Fibroblast of skin of abdomen (primary cell): ENCODE results near the gene ABHD17C.

Experiments used
- DNase-seq: peaks from one replicate; pipeline ENCODE4 v3.0.0-alpha.2; 2013

Gene ABHD17C

DNA sequence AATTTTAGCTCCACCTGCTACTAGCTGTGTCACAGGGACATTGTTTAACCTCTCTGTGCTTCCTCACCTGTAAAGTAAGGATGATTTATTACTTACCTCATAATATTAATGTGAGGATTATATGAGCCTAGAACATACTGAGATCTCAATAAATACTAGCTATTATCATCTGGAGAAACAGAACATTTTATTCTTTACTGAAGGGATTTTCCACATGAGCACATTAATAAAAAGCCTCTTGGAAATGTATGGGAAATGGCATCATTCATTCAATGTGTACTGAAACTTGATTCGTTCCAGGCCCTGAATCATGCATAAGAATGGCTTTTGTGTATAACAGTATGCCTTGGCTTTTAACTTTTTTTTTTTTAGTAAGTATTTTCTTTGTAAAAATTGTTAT lies 73.0 kb downstream of the ABHD17C start:
- DNase-seq, result no peak

DNA sequence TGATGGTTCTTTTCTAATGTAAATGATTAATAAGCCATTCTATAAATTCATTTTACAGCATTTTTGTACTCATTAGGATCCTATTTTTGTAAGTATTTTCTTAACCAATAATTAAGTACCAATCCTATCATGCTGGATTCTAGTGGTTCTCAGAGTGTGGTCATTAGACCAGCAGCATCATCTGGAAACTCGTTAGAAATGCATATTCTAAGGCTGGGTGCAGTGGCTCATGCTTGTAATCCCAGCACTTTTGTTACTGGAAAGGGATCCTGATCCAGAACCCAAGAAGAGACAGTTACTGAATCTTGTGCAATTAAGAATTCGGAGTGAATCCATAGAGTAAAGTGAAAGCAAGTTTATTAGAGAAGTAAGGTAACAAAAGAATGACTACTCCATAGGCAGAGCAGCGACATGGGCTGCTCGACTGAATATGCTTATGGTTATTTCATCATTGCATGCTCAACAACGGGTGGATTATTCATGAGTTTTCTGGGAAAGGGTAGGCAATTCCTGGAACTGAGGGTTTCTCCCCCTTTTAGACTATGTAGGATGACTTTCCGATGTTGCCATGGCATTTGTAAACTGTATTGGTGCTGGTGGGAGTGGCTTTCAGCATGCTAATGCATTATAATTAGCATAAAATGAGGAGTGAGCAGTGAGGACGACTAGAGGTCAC lies 74.2 kb downstream of the ABHD17C start:
- no peak for DNase-seq

DNA sequence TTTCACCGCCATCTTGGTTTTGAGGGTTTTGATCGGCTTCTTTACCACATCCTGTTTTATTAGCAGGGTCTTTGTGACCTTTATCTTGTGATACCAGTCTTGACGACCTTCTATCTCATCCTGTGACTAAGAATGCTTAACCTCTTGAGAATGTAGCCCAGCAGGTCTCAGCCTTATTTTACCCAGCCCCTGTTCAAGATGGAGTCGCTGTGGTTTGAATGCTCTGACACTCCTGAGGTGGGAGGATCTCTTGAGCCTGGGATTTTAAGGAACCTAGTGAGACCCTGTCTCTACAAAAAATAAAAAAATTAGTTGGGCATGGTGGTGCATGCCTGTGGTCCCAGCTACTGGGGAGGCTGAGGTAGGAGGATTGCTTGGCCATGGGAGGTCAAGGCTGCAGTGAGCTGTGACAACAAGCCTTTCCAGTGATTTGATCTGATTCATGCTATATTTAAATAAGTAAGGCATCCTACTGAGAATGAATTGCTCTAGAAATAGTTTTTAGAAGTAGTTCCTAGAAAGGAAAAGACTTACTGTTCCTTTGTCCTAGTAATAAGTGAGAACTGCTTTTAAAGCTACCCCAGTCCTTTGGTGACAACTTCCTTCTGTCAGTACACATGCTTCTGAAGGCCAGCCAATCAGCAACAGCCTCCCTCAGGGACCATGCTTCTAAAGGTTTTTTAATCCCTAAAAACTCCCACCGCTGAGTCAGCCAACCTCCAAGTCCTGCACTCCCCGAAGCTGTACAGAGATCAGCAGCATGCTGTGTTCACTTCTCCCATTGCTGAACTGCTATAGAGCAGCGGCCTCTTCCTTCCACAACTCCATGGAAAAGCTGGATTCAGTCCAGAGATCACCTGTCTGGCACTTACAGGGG lies 75.0 kb downstream of the ABHD17C start:
- peak; percentile 60 for DNase-seq

DNA sequence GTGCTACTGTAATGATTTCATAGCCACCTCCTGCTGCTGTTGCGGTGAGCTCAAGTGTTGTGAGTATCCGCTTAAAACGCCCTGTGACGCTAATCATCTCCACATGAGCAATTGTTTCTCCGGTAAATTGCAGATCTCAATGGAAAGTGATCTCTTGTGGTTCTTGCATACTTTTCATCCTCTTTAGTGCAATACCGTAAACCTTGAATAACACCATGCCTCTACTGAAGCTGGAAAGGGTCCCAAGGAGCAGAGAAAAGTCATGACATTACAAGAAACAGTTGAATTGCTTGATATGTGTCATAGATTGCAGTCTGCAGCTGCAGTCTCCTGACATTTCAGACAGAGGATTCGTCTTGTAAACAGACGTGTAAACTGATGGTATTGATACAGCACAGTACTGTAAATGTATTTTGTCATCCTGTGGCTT lies 78.0 kb downstream of the ABHD17C start:
- DNase-seq, result peak; percentile 97

DNA sequence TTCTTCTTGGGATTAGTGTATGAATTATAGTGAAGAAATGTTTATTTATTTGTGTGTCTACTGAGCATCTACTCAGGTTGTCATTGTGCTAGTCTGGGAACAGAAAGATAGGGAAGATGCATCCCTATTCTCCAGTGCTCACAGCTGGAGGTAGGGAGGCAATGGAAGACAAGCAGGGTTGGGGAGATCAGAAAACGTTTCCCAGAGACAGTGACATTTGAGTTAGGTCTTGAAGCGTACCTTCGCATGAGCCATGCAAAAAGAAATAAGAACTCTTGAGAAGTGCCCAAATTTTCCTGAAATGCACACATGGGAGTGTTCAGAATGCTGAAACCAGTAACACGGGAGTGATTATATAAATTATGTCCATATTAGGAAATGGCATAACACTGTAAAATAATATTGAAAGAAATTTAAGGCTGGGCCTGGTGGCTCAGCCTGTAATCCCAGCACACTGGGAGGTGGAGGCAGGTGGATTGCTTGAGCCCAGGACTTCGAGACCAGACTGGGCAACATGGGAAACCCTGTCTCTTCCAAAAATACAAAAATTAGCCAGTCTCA lies 78.8 kb downstream of the ABHD17C start:
- DNase-seq, result peak; percentile 64

DNA sequence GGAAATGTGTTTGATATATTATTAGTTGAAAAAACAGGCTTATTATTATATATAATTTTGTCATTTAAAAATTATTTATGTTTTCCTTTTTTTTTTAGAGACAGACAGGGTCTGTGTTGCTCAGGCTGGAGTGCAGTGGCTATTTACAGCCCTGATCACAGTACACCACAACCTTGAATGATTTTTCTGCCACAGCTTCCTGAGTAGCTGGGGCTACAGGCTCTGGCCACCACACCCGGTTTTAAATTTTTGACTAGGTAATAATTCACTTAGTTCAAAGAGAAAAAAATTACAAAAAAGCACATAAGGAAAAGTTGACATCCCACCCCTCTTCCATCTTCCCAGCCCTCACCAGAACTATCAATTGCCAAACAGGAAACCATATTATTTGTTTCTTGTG lies 79.4 kb downstream of the ABHD17C start:
- DNase-seq, result no peak

DNA sequence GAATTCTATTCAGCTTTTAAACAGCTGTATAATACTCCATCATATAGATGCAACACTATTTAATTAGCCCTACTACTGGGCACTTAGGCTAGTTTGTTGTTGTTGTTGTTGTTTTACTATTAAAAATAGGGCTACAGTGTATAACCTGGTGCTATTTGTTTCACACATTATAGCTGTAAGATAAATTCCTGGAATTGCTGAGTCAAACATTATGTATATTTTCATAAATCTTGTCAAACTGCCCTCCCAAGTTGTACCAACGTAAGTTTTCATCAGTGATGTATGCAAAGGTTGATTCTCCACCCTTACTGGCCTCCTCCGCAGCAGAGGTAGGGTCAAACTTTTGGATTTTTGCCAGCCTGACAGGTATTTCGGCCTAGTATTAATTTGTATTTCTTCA lies 80.2 kb downstream of the ABHD17C start:
- DNase-seq, result no peak

DNA sequence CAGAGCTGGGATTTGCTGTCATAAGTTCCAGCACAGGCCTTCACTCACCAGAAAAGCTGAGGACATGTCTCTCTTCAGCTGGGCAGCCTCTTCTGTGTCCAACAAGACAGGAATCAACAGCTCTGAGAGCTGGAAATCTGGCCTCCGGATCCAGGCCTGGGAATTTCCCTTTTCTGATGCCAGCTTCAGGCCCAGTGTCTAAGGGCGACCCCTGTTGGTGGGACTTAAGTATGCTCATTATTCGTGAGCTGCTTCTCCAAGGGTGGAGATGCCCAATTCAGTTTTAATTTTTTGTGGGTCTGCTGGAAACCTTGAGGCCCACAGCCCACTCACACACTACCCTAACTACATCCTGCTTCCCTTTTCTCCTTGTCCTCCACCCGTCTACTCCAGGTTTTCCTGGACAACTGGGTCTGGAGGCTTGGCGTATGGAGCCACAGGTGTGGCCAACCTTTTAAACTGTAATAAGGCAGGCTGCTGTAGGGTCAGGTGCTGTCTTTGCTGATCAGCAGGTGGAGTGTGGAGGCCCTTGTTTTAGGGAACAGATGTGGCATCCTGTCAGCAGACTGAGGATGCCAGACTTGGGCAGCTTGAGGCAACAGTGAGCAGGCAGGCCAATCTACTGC lies 81.4 kb downstream of the ABHD17C start:
- peak; percentile 67 for DNase-seq

DNA sequence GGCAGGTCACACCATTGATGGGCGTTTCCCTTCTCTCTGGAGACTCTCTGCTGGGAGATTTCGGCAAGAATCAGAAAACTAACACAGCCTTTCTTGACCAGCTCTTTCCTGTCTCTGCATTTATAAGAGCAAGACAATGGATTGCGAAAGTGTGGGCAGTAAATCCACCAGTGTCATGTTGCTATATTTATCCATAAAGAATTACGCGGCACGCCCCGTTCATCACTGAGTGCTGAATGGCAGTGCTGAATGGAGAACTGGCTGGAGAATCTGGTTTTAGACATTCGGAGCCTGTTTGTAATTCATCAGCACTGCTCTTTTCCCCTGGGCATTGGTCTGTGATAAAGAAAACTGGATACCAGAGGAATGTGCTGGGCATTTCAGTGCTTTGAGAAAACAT lies 82.0 kb downstream of the ABHD17C start:
- DNase-seq, result peak; percentile 96

DNA sequence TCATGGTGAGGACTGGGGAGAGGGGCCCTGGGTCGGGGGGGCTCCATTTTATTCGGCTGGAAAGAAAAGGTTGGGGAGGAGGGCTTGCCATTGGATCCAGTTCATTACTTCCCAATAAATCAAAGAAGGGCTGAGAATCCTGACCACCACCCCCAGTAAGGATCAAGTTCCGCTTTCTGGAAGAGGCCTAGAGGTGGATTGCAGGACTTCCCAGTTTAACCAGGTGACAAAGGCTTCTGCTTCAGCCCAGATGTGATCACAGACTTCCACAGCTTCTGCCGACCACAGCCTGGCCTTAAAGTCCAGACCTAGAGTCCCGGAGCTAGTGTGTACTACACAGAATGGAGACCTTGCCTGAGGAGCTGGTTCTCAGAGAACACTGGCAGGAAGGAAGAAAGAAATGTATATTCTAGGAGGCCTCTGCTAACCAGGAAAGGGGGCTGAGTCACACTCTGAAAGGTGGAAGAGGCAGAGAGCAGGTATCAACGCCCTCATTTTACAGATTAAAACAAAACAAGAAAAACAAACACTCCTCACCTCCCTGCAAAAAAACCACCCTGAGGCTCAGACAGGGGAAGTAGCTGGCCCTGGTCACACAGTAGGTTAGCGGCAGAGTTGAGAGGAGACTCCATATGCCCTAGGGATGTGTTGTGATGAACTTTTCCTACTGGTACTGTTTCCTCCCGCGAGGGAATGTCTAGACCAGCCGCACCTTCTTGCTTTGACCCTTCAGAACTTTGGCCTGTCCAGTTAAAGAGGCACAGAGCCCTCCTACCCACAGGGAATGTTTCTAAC lies 82.9 kb downstream of the ABHD17C start:
- DNase-seq, result no peak

DNA sequence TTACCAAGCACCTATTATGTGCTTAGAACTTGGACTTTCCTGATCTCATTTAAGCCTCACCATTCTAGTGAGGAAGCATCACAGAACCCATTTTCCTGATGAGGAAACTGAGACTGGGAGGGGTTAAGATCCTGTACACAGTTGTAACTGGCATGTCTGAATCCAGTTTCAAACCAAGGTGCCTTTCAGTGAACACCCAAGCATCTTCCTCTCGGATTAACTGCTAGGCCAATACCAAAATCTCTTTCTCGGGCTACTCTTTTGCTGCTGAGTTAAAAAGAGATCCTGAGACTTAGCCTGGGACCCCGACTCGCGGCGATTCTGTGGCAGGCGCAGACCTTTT lies 83.5 kb downstream of the ABHD17C start:
- no peak for DNase-seq

DNA sequence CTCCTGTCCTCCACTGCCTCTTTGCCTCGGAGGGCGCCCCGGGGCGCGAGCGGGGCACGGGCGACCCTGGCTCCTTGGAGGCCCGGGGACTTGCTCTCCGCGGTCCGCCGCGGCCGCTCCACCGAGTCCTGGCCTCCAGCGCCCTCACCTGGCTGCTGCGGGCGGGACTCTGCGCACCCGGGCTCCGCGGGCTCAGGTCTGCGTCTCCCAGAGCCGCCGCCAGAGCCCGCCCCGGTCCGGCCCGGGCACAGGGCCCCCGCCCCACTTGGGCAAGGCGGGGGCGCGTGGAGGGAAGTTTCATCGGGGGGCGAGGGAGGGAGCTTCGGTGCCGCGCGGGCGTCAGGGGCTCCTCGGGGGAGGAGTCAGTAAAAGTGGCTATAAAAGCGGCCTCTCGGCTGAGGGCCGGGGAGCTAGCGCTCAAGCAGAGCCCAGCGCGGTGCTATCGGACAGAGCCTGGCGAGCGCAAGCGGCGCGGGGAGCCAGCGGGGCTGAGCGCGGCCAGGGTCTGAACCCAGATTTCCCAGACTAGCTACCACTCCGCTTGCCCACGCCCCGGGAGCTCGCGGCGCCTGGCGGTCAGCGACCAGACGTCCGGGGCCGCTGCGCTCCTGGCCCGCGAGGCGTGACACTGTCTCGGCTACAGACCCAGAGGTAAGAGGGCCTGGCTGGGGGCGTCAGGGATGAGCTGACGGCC lies 84.0 kb downstream of the ABHD17C start, which contains the start of gene CEMIP:
Gene CEMIP (plus strand): TSS at position 407 of the 694 bp plus-strand sequence. CDS start 94,510 bp downstream, outside the sequence.
- DNase-seq, result peak; percentile 81

DNA sequence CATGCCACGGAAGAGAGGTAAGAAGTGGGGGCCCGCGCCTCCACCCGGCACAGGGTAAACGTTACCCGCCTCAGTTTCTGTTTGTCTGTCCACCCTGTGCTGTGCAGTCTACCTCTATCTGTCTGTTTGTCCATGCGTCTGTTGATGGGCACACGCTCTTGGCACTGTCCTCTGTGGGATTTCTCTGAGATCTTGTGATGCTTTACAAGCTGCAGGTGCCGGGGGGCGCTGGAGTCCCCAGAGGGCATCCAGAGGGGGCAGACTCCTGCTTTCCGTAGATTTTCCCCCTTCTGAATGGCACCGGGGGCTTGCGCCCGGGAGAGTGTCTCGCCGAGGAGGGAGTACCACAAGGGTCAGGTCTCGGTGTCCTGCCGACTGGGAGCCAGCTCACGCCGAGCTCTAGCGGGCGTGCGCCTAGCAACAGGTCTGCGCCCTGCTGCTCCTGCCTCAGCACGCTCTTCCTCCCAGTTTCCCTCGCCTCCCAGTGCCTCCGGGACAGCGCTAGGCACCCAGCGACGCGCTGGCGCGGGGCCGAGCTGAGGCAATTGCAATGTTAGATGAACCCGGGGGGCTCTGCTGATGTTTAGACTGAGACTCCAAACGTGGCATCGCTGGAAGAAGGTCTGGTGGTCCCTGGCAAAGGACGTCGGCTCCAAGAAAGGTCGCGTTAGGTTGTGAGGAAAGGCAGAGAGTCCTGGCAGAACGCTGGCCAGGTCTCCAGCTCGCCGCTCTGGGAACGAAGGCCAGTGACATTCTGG lies 84.7 kb downstream of the ABHD17C start:
- no peak for DNase-seq

DNA sequence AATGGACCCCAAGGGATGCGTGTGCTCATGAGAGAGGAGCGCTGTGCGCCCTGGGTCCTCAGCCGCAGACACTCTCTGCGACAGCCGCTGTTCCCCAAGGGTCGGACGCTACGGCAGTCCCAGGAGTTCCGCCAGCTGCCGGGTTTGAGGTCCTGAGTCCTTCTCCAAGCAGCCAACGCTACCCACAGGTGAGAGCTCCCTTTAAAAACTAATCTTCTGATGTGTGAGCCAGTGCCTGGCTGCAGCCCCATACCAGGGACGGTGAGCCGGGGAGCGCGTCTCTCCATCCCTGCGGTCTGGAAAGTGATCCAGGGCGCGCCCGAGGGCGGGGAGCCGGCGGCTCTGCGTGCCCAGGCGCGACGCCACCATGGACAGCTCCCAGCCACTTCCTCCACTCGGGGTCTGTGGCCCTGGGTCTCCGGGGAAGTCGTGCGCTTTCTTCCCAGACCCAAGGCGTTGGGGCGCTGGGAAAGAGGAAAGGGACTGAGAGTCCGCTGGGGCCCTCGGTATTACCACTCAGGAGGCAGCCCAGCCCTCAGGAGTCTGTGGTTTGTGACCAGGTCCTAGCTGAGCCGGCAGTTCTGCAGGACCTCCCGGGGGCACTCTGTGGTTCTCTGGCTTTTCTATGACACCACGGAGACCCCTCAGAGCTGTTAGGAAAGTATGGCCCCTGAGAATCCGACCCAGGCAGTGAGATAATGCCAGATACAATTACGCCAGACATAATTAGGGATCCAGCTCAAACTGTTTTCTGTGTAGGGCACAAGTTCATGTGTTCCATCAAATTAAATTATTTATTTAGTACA lies 85.5 kb downstream of the ABHD17C start:
- peak; percentile 66 for DNase-seq

DNA sequence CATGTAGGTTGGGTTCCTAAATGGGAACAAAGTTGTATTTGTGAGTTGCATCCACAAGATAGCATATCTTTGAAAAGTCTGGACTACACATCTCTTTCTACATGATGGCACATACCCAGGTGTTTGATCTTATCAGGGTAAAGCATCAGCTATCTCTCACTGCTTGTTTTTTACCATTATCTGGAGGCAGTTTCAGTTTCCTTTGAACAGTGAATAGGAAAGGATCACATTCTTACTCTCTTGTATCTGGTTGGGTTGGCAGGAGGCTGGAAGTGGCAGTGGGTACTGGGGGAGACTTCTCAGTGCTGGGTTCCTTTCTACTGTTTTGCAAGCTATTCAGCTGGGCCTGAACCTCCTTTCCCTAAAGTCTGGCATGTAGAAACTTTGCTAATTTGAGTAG lies 88.2 kb downstream of the ABHD17C start:
- no peak for DNase-seq

DNA sequence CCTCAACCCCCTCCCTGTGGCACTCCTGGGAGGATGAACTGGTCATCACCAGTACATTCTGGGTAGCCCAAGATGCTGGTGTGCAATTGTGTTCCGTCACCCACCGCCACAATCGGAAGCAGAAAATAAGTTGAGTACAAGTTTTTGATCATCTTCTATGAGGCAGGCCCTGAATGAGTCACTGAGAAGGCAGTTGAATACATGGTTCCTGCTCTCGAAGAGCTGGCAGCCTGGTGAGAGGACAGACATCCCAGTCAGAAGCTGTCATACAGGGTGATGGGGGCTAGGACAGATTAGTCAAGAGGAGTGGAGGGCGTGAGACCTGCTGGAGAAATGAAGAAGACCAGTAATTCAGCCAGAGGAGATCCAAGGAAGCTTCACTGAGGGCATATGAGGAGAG lies 90.2 kb downstream of the ABHD17C start:
- DNase-seq, result no peak

DNA sequence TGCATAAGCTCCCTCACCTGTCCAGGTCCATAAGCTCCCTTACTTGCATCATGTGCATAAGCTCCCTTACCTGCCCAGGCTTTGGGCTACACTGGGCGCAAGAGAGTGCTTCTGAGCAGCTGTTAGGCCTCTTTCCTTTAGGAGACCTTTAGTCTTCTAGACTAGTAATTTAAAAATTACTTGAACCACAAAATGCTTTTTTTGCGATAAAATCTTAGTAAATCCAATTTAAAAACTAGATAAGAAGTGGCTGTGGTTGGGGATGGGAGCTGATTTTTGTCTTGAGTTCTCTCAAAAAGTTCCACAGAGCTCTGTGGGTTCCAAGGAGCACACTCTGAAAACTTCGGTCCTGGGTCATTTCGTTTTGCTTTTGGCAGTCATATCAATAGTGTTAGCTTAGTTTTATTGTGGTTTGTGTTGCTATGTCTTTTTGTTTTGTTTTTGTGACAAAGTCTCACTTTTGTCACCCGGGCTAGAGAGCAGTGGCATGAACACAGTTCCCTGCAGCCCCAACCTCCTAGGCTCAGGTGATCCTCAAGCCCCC lies 90.8 kb downstream of the ABHD17C start:
- no peak for DNase-seq

DNA sequence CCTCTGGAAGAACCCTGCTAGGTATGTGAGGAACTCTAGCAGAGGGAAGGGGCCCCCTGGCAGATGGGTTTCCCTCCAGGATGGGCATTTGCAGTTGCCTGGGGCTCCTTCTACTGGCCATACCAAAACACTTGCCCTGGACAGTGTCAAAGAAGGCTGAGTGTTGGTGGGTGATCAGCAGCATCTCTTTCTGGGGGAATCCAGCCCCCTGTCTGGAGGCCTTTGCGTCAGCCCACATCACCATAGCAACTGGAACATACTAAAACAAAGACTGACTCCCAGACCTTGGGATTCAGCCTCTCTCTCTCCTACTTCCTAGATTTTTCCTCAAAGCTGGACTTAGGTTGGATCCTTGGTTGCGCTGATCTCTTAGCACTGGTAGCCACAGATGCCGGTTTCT lies 92.2 kb downstream of the ABHD17C start:
- DNase-seq, result no peak

DNA sequence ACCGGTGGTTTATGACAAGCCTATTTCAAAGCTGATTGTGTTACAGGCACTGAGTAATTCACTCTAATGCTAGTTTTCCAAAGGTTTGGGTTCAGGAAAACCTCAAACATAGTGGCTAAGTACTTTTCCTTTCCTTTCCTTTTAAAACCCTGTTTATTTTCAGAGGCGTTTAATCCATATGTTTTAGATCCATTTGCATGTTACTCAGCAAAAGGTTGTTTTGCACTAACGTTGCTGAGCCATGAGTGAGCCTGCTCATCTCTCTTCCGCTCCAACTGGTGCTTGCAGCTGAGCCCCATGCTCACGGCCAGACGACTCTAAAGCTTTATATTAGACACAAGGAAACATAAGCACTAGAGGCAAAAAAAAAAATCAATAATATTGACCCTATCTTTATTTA lies 93.4 kb downstream of the ABHD17C start:
- peak; percentile 78 for DNase-seq

DNA sequence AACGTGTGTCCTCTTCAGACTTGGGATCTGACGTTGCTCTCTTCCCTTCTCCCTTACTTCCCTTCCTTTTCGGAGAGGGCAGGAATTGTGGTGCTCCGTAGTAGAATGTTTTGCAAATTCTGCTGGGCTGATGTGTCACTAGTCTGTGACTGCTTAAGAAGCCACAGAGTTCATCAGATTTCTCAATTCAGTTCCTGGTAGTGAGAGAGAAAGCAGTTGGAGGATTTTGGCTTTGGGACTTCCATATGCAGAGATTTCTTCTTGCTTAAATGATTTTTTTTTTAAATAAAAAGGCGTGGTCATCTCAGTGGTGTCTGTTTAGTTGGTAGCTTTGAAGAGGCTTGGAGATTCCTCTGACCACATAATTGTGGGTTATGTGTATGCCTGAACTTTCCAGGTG lies 94.2 kb downstream of the ABHD17C start:
- peak; percentile 71 for DNase-seq
